NCI-H1105 treated with DMSO at 0.1 percent for 48 hours (cell line): ENCODE results near the gene SCYL1.
A peak's percentile ranks its signal among the peaks of the same experiment; 100 is the strongest.

Experiments used
- DNase-seq: peaks from one replicate; lab custom pipeline; 2025; lab: John Stamatoyannopoulos, UW

SCYL1 gene

DNA sequence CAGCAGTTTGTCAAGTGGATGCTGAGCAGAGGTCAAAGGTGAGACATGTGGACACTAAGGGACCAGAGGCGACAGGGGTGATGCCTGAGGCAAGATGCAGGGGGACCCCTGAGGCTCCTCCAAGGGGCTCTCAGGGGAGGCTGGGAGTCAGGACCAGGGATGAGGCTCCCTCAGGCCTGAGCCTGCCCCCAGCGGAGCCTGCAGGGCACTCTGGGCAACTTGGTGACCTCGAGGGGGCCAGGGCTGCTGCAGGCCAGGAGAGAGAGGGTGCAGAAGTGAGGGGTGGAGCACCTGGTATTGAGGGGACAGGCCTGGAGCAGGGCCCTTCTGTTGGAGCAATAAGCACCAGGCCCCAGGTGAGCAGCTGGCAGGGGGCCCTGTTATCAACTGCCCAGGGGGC is 57.0 kb downstream of the SCYL1 start:
- DNase-seq: no peak

DNA sequence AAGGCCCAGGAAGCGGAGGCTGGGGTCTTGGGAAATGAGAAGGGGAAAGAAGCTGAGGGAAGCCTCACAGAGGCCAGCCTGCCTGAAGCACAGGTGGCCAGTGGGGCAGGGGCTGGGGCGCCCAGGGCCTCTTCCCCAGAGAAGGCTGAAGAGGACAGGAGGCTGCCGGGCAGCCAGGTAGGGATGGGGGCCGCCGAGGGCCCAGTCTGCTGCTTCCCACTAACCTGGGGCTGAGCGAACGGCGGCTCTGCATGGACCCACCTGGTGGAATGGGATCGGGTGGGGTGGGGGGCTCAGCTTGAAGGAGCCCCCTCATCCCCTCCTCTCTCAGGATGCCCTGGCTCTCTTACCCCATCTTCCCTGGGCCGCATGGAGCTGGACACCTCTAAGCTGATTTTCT is 58.7 kb downstream of the SCYL1 start:
- DNase-seq: no peak

DNA sequence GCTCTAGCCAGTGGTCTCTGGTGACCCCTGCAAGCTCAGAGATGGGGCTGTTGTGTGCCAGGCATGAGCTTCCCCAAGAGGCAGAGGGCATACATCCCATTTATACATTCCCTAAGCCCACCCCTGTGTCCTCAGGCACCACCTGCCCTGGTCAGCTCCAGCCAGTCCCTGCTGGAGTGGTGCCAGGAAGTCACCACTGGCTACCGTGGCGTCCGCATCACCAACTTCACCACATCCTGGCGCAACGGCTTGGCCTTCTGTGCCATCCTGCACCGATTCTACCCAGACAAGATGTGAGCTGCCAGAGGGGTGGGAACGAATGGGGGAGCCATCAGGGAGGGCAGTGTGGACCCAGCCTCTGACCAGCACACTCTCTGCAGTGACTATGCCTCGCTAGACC is 59.2 kb downstream of the SCYL1 start:
- no peak for DNase-seq

GRCh38 chr11:65584723-65585171 is 59.9 kb downstream of the SCYL1 start:
- no peak for DNase-seq

DNA sequence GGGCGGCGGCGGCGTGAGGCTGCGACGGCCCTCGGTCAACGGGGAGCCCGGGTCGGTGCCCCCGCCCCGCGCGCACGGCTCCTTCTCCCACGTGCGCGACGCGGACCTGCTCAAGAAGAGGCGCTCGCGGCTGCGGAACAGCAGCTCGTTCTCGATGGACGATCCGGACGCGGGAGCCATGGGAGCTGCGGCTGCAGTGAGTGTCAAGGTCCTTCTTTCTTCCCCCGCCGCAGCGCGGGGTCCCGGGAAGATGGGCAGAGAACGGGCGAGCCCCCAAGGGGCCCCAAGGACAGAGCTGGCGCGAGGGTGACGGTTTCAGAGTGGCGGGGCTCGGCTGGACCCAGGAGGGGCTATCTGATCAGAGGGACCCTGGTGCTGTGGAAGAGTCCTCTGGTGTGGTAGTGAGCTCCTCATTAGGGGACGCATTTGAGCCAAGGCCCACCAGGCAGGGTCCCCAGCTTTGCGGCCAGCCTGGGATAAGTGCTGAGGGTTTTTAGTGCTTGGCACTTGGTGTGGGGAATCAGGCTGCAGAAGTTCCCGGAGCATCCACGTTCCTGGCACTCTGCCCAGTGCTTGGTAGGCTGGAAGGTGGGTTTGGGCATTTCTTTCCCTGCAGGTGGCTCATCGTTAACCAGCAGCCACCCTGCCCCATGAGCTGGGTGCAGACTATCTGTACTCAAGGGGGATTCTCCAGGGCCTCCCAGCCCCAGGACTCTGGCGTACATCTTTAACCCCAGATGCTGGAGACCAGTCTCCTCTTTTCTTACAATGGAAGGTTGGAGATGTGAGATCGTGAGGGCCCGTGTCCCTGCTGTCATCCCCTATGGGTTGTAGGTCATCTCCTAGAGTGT is 60.7 kb downstream of the SCYL1 start:
- DNase-seq: peak; percentile 49

DNA sequence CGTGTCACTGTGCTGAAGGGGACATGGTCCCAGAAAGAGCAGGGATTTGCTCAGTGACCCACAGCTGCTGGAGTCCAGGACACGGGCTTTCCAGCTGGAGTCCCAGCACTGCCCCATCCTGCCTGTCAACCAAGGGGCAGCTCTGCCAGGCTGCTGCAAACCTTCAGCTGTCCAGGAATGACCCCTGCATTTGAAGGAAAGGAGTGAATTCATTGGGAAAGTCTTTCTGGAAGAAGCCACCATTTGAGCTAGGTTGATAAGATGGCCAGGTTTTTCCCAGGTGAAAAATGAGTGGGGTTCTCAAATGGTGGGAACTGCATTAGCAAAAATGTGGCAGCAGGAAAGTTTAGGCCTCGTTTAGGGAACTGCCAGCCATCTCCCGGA is 61.4 kb downstream of the SCYL1 start:
- no peak for DNase-seq

DNA sequence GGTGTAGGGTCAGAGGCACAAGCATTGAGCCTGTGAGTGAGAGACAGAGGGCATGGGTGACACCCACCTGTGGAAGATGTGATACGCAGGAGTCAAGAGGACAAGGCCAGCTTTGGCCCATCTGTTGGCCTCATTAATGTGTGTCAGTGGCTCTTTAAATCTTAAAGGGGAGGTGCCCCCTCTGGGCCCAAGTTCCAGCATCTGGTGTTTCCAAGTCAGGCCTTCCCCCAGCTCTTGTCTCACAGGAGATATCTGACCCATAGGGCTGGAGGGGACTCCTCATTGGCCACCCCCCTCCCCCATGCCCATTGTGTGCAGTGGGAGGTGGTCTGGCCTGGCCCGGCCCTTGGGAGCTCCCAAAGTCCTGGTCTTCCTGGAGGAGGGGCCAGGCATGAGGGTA is 61.8 kb downstream of the SCYL1 start:
- DNase-seq: no peak
